Trophoblast cell (in vitro differentiated cells and primary cell): Measurements from ENCODE around the gene MEGF11.
A peak's percentile ranks its signal among the peaks of the same experiment; 100 is the strongest.

Experiments used
- DNase-seq, 2 donors: peaks; one replicate each; pipeline ENCODE4 v3.0.0-alpha.2; 2016
- H2AFZ ChIP-seq: 2 replicates; pipeline ENCODE4 v1.6.1; 2013; ENCODE audit warnings: low read length, moderate library complexity, mild to moderate bottlenecking; ENCODE audit not compliant: insufficient read depth, poor library complexity
- H2AK5ac ChIP-seq: 2 replicates; pipeline ENCODE4 v1.6.1; 2013; ENCODE audit warnings: mild to moderate bottlenecking, low read length
- H2BK120ac ChIP-seq: 2 replicates; pipeline ENCODE4 v1.6.1; 2013; ENCODE audit warnings: low read length, mild to moderate bottlenecking, moderate library complexity; ENCODE audit not compliant: insufficient read depth, poor library complexity
- H2BK12ac ChIP-seq: 2 replicates; pipeline ENCODE4 v1.6.1; 2013; ENCODE audit warnings: mild to moderate bottlenecking, low read length, moderate library complexity
- H2BK5ac ChIP-seq: 2 replicates; pipeline ENCODE4 v1.6.1; 2013; ENCODE audit warnings: low read length, low read depth, moderate library complexity, mild to moderate bottlenecking; ENCODE audit not compliant: poor library complexity
- H3K14ac ChIP-seq: 2 replicates; pipeline ENCODE4 v1.6.1; 2013; ENCODE audit warnings: mild to moderate bottlenecking, low read length
- H3K18ac ChIP-seq: 2 replicates; pipeline ENCODE4 v1.6.1; 2013; ENCODE audit warnings: mild to moderate bottlenecking, low read length
- H3K23ac ChIP-seq: 2 replicates; pipeline ENCODE4 v1.6.1; 2013; ENCODE audit warnings: low read length
- H3K27ac ChIP-seq: 2 replicates; pipeline ENCODE4 v1.5.1; 2013; ENCODE audit warnings: low read depth, mild to moderate bottlenecking, inconsistent platforms, low read length, moderate library complexity
- H3K27me3 ChIP-seq: 2 replicates; pipeline ENCODE4 v1.6.1; 2013; ENCODE audit warnings: inconsistent platforms, mild to moderate bottlenecking, low read length, moderate library complexity; ENCODE audit not compliant: insufficient read depth
- H3K36me3 ChIP-seq, 2 experiments: 1 replicate in 1 of 2; 2 replicates in 1 of 2; pipeline ENCODE4 v1.6.1; 2013; ENCODE audit warnings: low read length in 2 of 2, mild to moderate bottlenecking in 2 of 2, moderate library complexity in 1 of 2; ENCODE audit not compliant: insufficient read depth in 2 of 2, control insufficient read depth in 1 of 2
- H3K4ac ChIP-seq: 2 replicates; pipeline ENCODE4 v1.6.1; 2013; ENCODE audit warnings: low read depth, mild to moderate bottlenecking, low read length, moderate library complexity
- H3K4me1 ChIP-seq, 2 experiments: 1 replicate in 1 of 2; 2 replicates in 1 of 2; pipeline ENCODE4 v1.6.1; 2013; ENCODE audit warnings: low read length in 2 of 2, mild to moderate bottlenecking in 2 of 2, moderate library complexity in 1 of 2; ENCODE audit not compliant: insufficient read depth in 2 of 2, control insufficient read depth in 1 of 2
- H3K4me2 ChIP-seq: 2 replicates; pipeline ENCODE4 v1.6.1; 2013; ENCODE audit warnings: inconsistent platforms, mild to moderate bottlenecking, low read length, moderate library complexity
- H3K4me3 ChIP-seq: 2 replicates; pipeline ENCODE4 v1.5.1; 2013; ENCODE audit warnings: mild to moderate bottlenecking, low read depth, low read length, inconsistent platforms
- H3K79me1 ChIP-seq: one replicate; pipeline ENCODE4 v1.6.1; 2013; ENCODE audit warnings: low read length
- H3K79me2 ChIP-seq: 2 replicates; pipeline ENCODE4 v1.6.1; 2013; ENCODE audit warnings: low read length, mild to moderate bottlenecking; ENCODE audit not compliant: control insufficient read depth, insufficient read depth, poor library complexity
- H3K9ac ChIP-seq: 2 replicates; pipeline ENCODE4 v1.6.1; 2013; ENCODE audit warnings: mild to moderate bottlenecking, low read length
- H3K9me3 ChIP-seq: 2 replicates; pipeline ENCODE4 v1.6.1; 2013; ENCODE audit warnings: low read depth, mild to moderate bottlenecking, control low read depth, inconsistent platforms, low read length; ENCODE audit not compliant: insufficient read depth
- H4K12ac ChIP-seq: 2 replicates; pipeline ENCODE4 v1.6.1; 2013; ENCODE audit warnings: low read depth, mild to moderate bottlenecking, low read length, moderate library complexity
- H4K8ac ChIP-seq: 2 replicates; pipeline ENCODE4 v1.6.1; 2013; ENCODE audit warnings: low read depth, mild to moderate bottlenecking, low read length, moderate library complexity
- H4K91ac ChIP-seq: one replicate; pipeline ENCODE4 v1.6.1; 2013; ENCODE audit warnings: low read depth, mild to moderate bottlenecking, low read length, moderate library complexity
- WGBS: extraction: QIAGEN DNeasy Blood & Tissue Kit; methylation state at CpG from one replicate; pipeline ENCODE4 v1.1.7; 2013; ENCODE audit warnings: missing lambda C conversion rate; ENCODE audit not compliant: insufficient read length, insufficient coverage; ENCODE audit errors: extremely low coverage; 5-methylcytosine and 5-hydroxymethylcytosine counted together

The MEGF11 gene

DNA sequence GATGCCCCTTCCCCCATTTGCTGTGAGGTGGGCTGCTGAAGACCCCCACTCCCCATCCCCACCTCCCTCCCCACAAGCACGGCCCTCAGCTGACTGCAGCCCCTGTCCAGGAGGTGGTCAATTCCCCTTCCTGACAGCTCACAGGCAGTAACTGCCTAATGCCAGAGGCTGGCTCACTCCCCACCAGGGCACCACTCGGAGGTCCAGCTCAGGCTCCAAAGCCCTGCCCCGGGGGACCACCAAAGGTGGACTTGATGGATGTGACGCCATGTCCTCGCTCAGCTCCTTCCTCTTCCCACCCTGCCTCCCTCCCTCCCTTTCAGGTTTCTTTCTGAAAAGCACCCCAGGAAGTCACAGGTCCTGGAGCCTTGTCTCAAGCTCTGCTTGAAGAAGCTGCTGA is 82.8 kb downstream of the MEGF11 start:
- H2BK12ac ChIP-seq, result no peak overlapping the region
- no peak overlapping the region for H2BK120ac ChIP-seq
- no peak overlapping the region for H3K14ac ChIP-seq
- no peak overlapping the region for H2AK5ac ChIP-seq
- no peak overlapping the region for H3K18ac ChIP-seq
- H3K23ac ChIP-seq, result no peak overlapping the region
- H4K91ac ChIP-seq, result no peak overlapping the region
- H3K27ac ChIP-seq, result no peak overlapping the region
- no peak overlapping the region for H4K8ac ChIP-seq
- H4K12ac ChIP-seq, result no peak overlapping the region
- no peak overlapping the region for H2BK5ac ChIP-seq
- H3K27me3 ChIP-seq, result no peaks in the 10 kb centered on the region
- H3K9me3 ChIP-seq, result peaks cover 3% of the 10 kb centered on the region
- no peaks in the 10 kb centered on the region for H3K79me2 ChIP-seq
- H2AFZ ChIP-seq, result no peak overlapping the region
- H3K9ac ChIP-seq, result no peak overlapping the region
- no peak overlapping the region for H3K4me2 ChIP-seq
- H3K4me1 ChIP-seq, result peaks cover 0 to 2% of the 10 kb centered on the region in 2 experiments
- H3K4me3 ChIP-seq, result no peak overlapping the region
- no CpG with 5 or more reads among the region's 5 CpGs for WGBS
- H3K4ac ChIP-seq, result no peak overlapping the region
- H3K36me3 ChIP-seq, result no peaks in the 10 kb centered on the region
- DNase-seq, result no peak
- no peaks in the 10 kb centered on the region for H3K79me1 ChIP-seq

DNA sequence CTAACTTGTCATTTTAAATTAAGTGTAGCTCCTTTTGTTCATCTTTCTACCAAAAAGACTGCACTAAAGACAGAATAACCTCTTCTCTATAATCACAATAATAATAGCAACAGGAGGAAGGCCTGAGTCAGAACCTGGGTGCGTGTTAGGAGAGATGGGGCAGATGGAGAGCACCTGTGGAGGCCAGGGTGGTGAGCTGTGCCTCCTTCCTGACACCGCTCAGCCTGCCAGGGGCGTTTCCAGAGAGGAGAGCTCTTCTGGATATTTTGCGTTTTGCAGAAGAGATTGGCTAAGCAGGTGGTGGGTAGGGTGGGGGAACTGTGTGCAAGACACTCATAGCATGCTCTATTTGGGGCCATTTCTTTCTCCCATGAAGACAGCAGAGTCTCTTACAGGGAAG is 83.5 kb downstream of the MEGF11 start:
- H3K4me3 ChIP-seq, result no peak overlapping the region
- H2BK12ac ChIP-seq, result no peak overlapping the region
- no peak overlapping the region for H3K4me2 ChIP-seq
- no peak overlapping the region for H4K8ac ChIP-seq
- H3K23ac ChIP-seq, result no peak overlapping the region
- no peak overlapping the region for H3K18ac ChIP-seq
- H3K27ac ChIP-seq, result no peak overlapping the region
- peaks cover 0 to 2% of the 10 kb centered on the region in 2 experiments for H3K4me1 ChIP-seq
- H2AFZ ChIP-seq, result no peak overlapping the region
- H3K79me1 ChIP-seq, result no peaks in the 10 kb centered on the region
- H3K36me3 ChIP-seq, result no peaks in the 10 kb centered on the region
- H3K27me3 ChIP-seq, result no peaks in the 10 kb centered on the region
- no peak overlapping the region for H3K4ac ChIP-seq
- H3K79me2 ChIP-seq, result no peaks in the 10 kb centered on the region
- no CpG with 5 or more reads among the region's 4 CpGs for WGBS
- H2BK120ac ChIP-seq, result no peak overlapping the region
- H4K91ac ChIP-seq, result no peak overlapping the region
- no peak overlapping the region for H3K14ac ChIP-seq
- H2BK5ac ChIP-seq, result no peak overlapping the region
- no peak overlapping the region for H4K12ac ChIP-seq
- no peak for DNase-seq
- no peak overlapping the region for H3K9ac ChIP-seq
- no peak overlapping the region for H2AK5ac ChIP-seq
- H3K9me3 ChIP-seq, result peaks cover 4% of the 10 kb centered on the region

DNA sequence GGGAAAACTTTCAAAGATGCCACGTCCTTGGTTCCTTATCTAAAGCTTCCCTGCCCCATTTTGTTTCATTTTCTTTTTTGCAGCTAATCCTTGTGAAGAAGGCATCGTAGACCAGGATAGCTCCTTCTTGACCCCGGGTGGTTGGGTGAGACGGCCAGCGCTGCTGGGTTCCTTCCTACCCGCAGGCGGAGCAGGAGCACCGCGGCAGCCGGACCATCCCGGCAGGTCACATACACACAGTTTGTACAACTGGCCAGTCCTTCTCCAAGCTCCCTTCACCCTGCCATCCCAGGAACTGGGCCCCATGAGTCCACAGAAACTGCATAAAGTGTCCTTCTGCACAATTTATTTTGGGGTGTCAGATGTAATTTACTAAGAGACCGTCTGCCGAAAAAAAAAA is 83.9 kb downstream of the MEGF11 start:
- DNase-seq, result peak in 1 of 2 donors; percentile 8
- WGBS, result no CpG with 5 or more reads among the region's 13 CpGs
- H3K4ac ChIP-seq, result no peak overlapping the region

DNA sequence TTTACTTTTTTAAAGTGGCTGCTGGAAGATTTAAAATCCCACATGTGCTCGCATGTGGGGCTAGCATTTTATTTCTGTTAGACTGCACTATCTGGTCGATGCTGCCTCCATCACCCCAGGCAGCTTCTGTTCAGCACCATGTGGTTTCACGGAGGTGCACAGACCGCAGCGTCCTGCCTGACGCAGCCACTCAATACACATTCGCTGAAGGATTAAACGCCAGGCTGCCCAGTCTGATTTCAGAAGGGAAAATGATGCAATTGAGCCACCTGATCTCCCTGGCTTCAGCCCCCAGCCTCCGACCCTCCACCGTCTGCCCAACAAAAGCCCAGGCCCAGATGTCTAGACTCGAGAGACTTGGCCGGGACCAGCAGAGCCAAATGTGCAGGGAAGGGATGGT is 84.5 kb downstream of the MEGF11 start:
- Histone ChIP-seq H3K27me3 (no peaks in the 10 kb centered on the region), H3K79me1 (no peaks in the 10 kb centered on the region), H4K91ac (no peak overlapping the region), H3K23ac (no peak overlapping the region), H3K36me3 (no peaks in the 10 kb centered on the region), H3K4me3 (peak overlapping the region; percentile 23), H2BK12ac (no peak overlapping the region), H2AFZ (no peak overlapping the region), H4K12ac (no peak overlapping the region), H3K27ac (no peak overlapping the region), H3K9me3 (peaks cover 4% of the 10 kb centered on the region), H2BK5ac (no peak overlapping the region), H2BK120ac (no peak overlapping the region), H3K4me2 (no peak overlapping the region), H4K8ac (no peak overlapping the region), H3K4me1 (peaks cover 0 to 2% of the 10 kb centered on the region in 2 experiments), H3K9ac (no peak overlapping the region), H3K79me2 (no peaks in the 10 kb centered on the region), H3K18ac (no peak overlapping the region), H3K14ac (no peak overlapping the region), H2AK5ac (no peak overlapping the region), H3K4ac (no peak overlapping the region)
- WGBS, result no CpG with 5 or more reads among the region's 12 CpGs
- no peak for DNase-seq

More for the DNA sequence above, 83.9 kb downstream of the MEGF11 start:
- Histone ChIP-seq H3K18ac (no peak overlapping the region), H3K79me1 (no peaks in the 10 kb centered on the region), H2BK5ac (no peak overlapping the region), H4K12ac (no peak overlapping the region), H3K9ac (no peak overlapping the region), H3K36me3 (no peaks in the 10 kb centered on the region), H3K4me1 (peaks cover 0 to 2% of the 10 kb centered on the region in 2 experiments), H3K23ac (no peak overlapping the region), H3K4me3 (no peak overlapping the region), H2BK12ac (no peak overlapping the region), H3K9me3 (peaks cover 4% of the 10 kb centered on the region), H2BK120ac (no peak overlapping the region), H3K79me2 (no peaks in the 10 kb centered on the region), H3K27ac (no peak overlapping the region), H3K14ac (no peak overlapping the region), H4K91ac (no peak overlapping the region), H2AFZ (no peak overlapping the region), H3K27me3 (no peaks in the 10 kb centered on the region), H4K8ac (no peak overlapping the region), H2AK5ac (no peak overlapping the region), H3K4me2 (no peak overlapping the region)
